ENCODE measurements around the gene LRP3.

GRCh38 chr19:33159893-33160292, 34.2 kb upstream of the LRP3 start:
- TF ChIP-seq POLR2AphosphoS5 (IDR thresholded peaks at IDR 0.05; ENCODE audit: low read depth) (no peak), CTCF (conservative IDR thresholded peaks at IDR 0.05; ENCODE audit: low read depth in 2 of 2) (no peak), CREB1 (CRISPR knock-in tag; IDR thresholded peaks at IDR 0.05; ENCODE audit: low read depth) (no peak), REST (IDR thresholded peaks at IDR 0.05; ENCODE audit: unreplicated experiment) (no peak), EZH2 (IDR thresholded peaks at IDR 0.05; ENCODE audit: low read depth, unreplicated experiment) (no peak)
